Astrocyte (in vitro differentiated cells and primary cell): ENCODE data around the gene COG7. TPM values are rescaled to one million over a fixed set of nuclear protein-coding genes. Genes with fewer than 3 reads are reported as not detected.
"Not testable (repeated sequence)": the region's sequence is repeated elsewhere in the genome, so short reads cannot be mapped to it uniquely, and the experiment has no call there.

ENCODE experiments used
- DNase-seq: peaks from one replicate; pipeline ENCODE4 v3.0.0-alpha.2; 2010; ENCODE audit warnings: low read depth
- FAIRE-seq: peaks from 2 replicates; lab custom pipeline; 2011; peaks lifted over from hg19 to GRCh38; lab: Jason Lieb, UNC
- H2AFZ ChIP-seq: 2 replicates; pipeline ENCODE4 v1.6.0; 2012; ENCODE audit warnings: low read depth, low read length, inconsistent platforms
- H3K27ac ChIP-seq: 2 replicates; pipeline ENCODE4 v1.5.1; 2011; ENCODE audit warnings: low read depth, low read length, inconsistent platforms
- H3K27me3 ChIP-seq: 2 replicates; pipeline ENCODE4 v1.6.0; 2011; ENCODE audit warnings: low read length, inconsistent platforms; ENCODE audit not compliant: insufficient read depth
- H3K36me3 ChIP-seq: 2 replicates; pipeline ENCODE4 v1.5.1; 2011; ENCODE audit warnings: low read length, inconsistent platforms; ENCODE audit not compliant: insufficient read depth
- H3K4me1 ChIP-seq: 2 replicates; pipeline ENCODE4 v1.5.1; 2011; ENCODE audit warnings: low read length, inconsistent platforms; ENCODE audit not compliant: insufficient read depth
- H3K4me2 ChIP-seq: 2 replicates; pipeline ENCODE4 v1.6.0; 2012; ENCODE audit warnings: low read length, inconsistent platforms
- H3K4me3 ChIP-seq: 2 replicates; pipeline ENCODE4 v1.5.1; 2011; ENCODE audit warnings: low read depth, mild to moderate bottlenecking, low read length, inconsistent platforms; ENCODE audit not compliant: insufficient read depth
- H3K79me2 ChIP-seq: 2 replicates; pipeline ENCODE4 v1.6.0; 2012; ENCODE audit warnings: mild to moderate bottlenecking, low read length, inconsistent platforms; ENCODE audit not compliant: insufficient read depth
- H3K9ac ChIP-seq: 2 replicates; pipeline ENCODE4 v1.6.0; 2012; ENCODE audit warnings: mild to moderate bottlenecking, low read length, inconsistent platforms
- H3K9me3 ChIP-seq: 2 replicates; pipeline ENCODE4 v1.5.1; 2012; ENCODE audit warnings: low read depth, mild to moderate bottlenecking, low read length, inconsistent platforms; ENCODE audit not compliant: insufficient read depth
- H4K20me1 ChIP-seq: 2 replicates; pipeline ENCODE4 v1.6.0; 2012; ENCODE audit warnings: low read length, inconsistent platforms; ENCODE audit not compliant: insufficient read depth
- H3K27ac Mint-ChIP-seq: one replicate; pipeline ENCODE4 v1.8.0; 2021; ENCODE audit warnings: mild to moderate bottlenecking, mixed read lengths; ENCODE audit not compliant: unreplicated experiment
- H3K27me3 Mint-ChIP-seq: one replicate; pipeline ENCODE4 v1.8.0; 2021; ENCODE audit warnings: low read depth, mixed read lengths; ENCODE audit not compliant: unreplicated experiment
- H3K36me3 Mint-ChIP-seq: one replicate; pipeline ENCODE4 v1.8.0; 2021; ENCODE audit warnings: low read depth, mixed read lengths; ENCODE audit not compliant: unreplicated experiment
- H3K4me1 Mint-ChIP-seq: one replicate; pipeline ENCODE4 v1.8.0; 2021; ENCODE audit warnings: low read depth, mixed read lengths; ENCODE audit not compliant: unreplicated experiment
- H3K4me3 Mint-ChIP-seq: one replicate; pipeline ENCODE4 v1.8.0; 2021; ENCODE audit warnings: mild to moderate bottlenecking, moderate library complexity, mixed read lengths; ENCODE audit not compliant: unreplicated experiment
- H3K9me3 Mint-ChIP-seq: one replicate; pipeline ENCODE4 v1.8.0; 2021; ENCODE audit warnings: mild to moderate bottlenecking, mixed read lengths; ENCODE audit not compliant: unreplicated experiment
- EZH2 ChIP-seq: IDR thresholded peaks from 2 replicates; pipeline ENCODE4 v1.6.1; 2012; ENCODE audit warnings: mild to moderate bottlenecking, low read length, inconsistent platforms; ENCODE audit not compliant: insufficient read depth
- total RNA-seq: library from RNA; stranded (reverse); gene quantifications from 2 replicates; pipeline ENCODE4 v1.2.1, GENCODE V29; 2021
- TF ChIP-seq, protein P1 (sequence below): IDR thresholded peaks from 2 replicates; pipeline ENCODE4 v1.5.1; 2011; ENCODE audit warnings: low read depth, mild to moderate bottlenecking, inconsistent platforms, low read length, moderate library complexity; ENCODE audit not compliant: insufficient read depth

Gene COG7
- total RNA-seq, 1 donor from 2014 or later = 19.8 TPM

DNA sequence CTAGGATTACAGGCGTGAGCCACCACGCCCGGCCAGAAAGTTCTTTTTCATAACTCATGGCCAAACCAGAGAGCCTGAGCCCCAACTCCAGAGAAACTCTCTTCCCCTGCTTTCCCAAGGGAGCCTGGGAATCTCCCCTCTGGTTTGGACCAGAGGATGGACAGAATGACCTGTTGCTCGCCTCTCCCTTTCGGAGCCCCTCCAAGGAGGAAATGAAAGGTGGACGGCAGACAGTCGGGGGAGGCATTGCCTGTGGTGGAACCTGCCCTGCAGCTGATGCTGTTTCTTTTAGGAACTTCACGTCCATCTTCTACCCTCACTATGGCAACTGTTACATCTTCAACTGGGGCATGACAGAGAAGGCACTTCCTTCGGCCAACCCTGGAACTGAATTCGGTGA, 85.4 kb downstream of the COG7 start:
- H3K4me1 Mint-ChIP-seq = peaks cover 4% of the 10 kb centered on the region
- no peaks in the 10 kb centered on the region for H3K79me2 ChIP-seq
- H2AFZ ChIP-seq = no peak overlapping the region
- no peaks in the 10 kb centered on the region for H3K9me3 ChIP-seq
- no peak for DNase-seq
- H3K27me3 Mint-ChIP-seq = peaks cover 22% of the 10 kb centered on the region
- H3K9ac ChIP-seq = no peak overlapping the region
- H3K4me3 ChIP-seq = no peak overlapping the region
- H3K4me2 ChIP-seq = no peak overlapping the region
- H3K4me3 Mint-ChIP-seq = no peak overlapping the region
- no peak overlapping the region for H3K27ac ChIP-seq
- no peaks in the 10 kb centered on the region for H3K4me1 ChIP-seq
- H3K27ac Mint-ChIP-seq = no peak overlapping the region
- no peaks in the 10 kb centered on the region for H3K27me3 ChIP-seq
- H3K36me3 ChIP-seq = no peaks in the 10 kb centered on the region
- TF ChIP-seq EZH2 = no peak
- TF ChIP-seq, protein P1, sequence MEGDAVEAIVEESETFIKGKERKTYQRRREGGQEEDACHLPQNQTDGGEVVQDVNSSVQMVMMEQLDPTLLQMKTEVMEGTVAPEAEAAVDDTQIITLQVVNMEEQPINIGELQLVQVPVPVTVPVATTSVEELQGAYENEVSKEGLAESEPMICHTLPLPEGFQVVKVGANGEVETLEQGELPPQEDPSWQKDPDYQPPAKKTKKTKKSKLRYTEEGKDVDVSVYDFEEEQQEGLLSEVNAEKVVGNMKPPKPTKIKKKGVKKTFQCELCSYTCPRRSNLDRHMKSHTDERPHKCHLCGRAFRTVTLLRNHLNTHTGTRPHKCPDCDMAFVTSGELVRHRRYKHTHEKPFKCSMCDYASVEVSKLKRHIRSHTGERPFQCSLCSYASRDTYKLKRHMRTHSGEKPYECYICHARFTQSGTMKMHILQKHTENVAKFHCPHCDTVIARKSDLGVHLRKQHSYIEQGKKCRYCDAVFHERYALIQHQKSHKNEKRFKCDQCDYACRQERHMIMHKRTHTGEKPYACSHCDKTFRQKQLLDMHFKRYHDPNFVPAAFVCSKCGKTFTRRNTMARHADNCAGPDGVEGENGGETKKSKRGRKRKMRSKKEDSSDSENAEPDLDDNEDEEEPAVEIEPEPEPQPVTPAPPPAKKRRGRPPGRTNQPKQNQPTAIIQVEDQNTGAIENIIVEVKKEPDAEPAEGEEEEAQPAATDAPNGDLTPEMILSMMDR = no peak
- H3K36me3 Mint-ChIP-seq = no peaks in the 10 kb centered on the region
- H3K9me3 Mint-ChIP-seq = no peaks in the 10 kb centered on the region
- FAIRE-seq = no peak
- no peaks in the 10 kb centered on the region for H4K20me1 ChIP-seq

DNA sequence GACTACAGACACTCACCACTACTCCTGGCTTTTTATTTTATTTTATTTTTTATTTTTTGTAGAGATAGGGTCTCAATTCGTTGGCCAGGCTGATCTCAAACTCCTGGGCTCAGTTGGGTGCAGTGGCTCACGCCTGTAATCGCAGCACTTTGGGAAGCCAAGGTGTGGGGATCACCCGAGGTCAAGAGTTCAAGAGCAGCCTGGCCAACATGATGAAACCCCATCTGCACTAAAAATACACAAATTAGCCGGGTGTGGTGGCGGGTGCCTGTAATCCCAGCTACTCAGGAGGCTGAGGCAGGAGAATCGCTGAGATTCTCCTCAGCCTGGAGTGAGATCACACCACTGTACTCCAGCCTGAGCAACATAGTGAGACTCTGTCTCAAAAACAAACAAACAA, 86.6 kb downstream of the COG7 start:
- not testable (repeated sequence) for H3K9ac ChIP-seq, H2AFZ ChIP-seq, H3K36me3 ChIP-seq, FAIRE-seq, H3K9me3 ChIP-seq, DNase-seq, H3K4me1 ChIP-seq, H4K20me1 ChIP-seq, H3K4me3 ChIP-seq, H3K27ac Mint-ChIP-seq, H3K27ac ChIP-seq, H3K9me3 Mint-ChIP-seq, H3K27me3 ChIP-seq, H3K4me3 Mint-ChIP-seq, H3K79me2 ChIP-seq, H3K4me1 Mint-ChIP-seq, H3K4me2 ChIP-seq, H3K36me3 Mint-ChIP-seq
- peaks cover 22% of the 10 kb centered on the region for H3K27me3 Mint-ChIP-seq

DNA sequence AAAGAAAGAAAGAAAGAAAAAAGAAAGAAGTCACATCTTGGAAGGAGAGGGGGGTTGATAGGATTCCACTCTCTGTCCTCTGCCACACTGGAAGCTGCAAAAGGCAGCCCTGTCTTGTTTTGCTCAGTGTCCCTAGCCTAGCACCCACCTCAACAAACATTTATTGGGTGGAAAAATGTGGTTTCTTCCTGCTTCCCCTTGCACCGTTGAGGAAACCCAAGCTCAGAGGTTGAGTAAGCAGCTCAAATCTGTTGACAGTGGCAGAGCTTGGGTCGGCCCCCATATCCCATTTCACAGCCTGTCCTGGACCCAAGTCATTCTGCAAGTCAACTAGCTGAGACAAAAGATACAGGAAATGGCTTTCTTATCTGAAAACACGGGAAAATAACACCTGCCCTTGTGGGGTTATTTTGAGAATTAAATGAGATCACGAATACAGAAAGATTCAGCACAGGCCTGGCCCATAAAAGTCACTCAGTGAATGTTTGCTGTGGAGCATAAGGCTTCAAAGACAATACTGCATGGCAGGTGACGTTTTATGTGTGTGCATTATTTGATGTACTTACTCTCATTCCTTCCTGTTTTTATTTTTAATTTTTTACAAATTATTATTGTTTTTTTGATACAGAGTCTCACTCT, 87.3 kb downstream of the COG7 start:
- Histone ChIP-seq H2AFZ (no peak overlapping the region), H3K27ac (no peak overlapping the region), H3K4me3 (no peak overlapping the region), H3K79me2 (no peaks in the 10 kb centered on the region), H3K4me1 (no peaks in the 10 kb centered on the region), H4K20me1 (no peaks in the 10 kb centered on the region), H3K27me3 (no peaks in the 10 kb centered on the region), H3K9me3 (no peaks in the 10 kb centered on the region), H3K4me2 (no peak overlapping the region), H3K9ac (no peak overlapping the region), H3K36me3 (no peaks in the 10 kb centered on the region)
- no peak for DNase-seq
- no peak for FAIRE-seq
- Mint-ChIP-seq H3K4me1 (peaks cover 4% of the 10 kb centered on the region), H3K9me3 (no peaks in the 10 kb centered on the region), H3K27me3 (peaks cover 20% of the 10 kb centered on the region), H3K4me3 (no peak overlapping the region), H3K36me3 (no peaks in the 10 kb centered on the region), H3K27ac (no peak overlapping the region)
- TF ChIP-seq, protein P1 = no peak
- TF ChIP-seq EZH2 = no peak
